Upper lobe of left lung (tissue), 4 donors: ENCODE measurements around the gene EIPR1.
"Not testable (repeated sequence)": the region's sequence is repeated elsewhere in the genome, so short reads cannot be mapped to it uniquely, and the experiment has no call there.

ENCODE experiments used
- EP300 ChIP-seq, 4 donors: sonication (generic); formaldehyde crosslinking; IDR thresholded peaks; one replicate each; pipeline ENCODE4 v1.5.1; 2017; ENCODE audit warnings: antibody characterized with exemption in 4 of 4, control low read depth in 2 of 4
- POLR2AphosphoS5 ChIP-seq, 2 donors: sonication (generic); formaldehyde crosslinking; IDR thresholded peaks; one replicate each; pipeline ENCODE4 v1.5.1; 2017; ENCODE audit warnings: antibody characterized with exemption in 2 of 2
- TF ChIP-seq, protein P1 (sequence below), 6 experiments: fragments of 450-650 bp in 4 of 6; fragments of 200-600 bp in 2 of 6; sonication (generic) in 2 of 6; IDR thresholded peaks; one replicate each; pipeline ENCODE4 v1.5.1; 2016 to 2019; ENCODE audit warnings: antibody characterized with exemption in 6 of 6

DNA sequence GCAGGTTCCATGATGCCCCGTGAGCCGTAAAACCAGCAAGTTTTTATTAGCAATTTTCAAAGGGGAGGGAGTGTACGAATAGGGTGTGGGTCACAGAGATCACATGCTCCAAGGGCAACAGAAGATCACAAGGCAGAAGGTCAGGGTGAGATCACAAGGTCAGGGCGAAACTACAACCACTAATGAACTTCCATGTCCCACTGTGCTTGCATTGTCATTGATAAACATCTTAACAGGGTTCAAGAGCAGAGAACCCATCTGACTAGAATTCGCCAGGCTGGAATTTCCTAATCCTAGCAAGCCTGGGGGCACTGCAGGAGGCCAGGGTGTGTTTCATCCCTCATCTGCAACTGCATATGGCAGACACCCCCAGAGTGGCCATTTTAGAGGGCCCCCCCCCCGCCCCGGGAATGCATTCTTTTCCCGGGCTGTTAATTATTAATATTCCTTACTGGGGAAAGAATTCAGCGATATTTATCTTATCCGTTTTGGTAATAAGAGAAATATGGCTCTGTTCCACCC lies 178.9 kb downstream of the EIPR1 start:
- TF ChIP-seq, protein P1, sequence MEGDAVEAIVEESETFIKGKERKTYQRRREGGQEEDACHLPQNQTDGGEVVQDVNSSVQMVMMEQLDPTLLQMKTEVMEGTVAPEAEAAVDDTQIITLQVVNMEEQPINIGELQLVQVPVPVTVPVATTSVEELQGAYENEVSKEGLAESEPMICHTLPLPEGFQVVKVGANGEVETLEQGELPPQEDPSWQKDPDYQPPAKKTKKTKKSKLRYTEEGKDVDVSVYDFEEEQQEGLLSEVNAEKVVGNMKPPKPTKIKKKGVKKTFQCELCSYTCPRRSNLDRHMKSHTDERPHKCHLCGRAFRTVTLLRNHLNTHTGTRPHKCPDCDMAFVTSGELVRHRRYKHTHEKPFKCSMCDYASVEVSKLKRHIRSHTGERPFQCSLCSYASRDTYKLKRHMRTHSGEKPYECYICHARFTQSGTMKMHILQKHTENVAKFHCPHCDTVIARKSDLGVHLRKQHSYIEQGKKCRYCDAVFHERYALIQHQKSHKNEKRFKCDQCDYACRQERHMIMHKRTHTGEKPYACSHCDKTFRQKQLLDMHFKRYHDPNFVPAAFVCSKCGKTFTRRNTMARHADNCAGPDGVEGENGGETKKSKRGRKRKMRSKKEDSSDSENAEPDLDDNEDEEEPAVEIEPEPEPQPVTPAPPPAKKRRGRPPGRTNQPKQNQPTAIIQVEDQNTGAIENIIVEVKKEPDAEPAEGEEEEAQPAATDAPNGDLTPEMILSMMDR (IDR thresholded peaks at IDR 0.05), result not testable (repeated sequence)
- not testable (repeated sequence) for TF ChIP-seq EP300, POLR2AphosphoS5 (IDR thresholded peaks at IDR 0.05)
